C4-2B (cell line): ENCODE measurements around the gene RABIF.

ENCODE experiments used
- CTCF ChIP-seq: fragments of 450-650 bp; conservative IDR thresholded peaks from 2 replicates; pipeline ENCODE4 v1.5.1; 2017; ENCODE audit warnings: mild to moderate bottlenecking
- ZFX ChIP-seq: fragments of 450-650 bp; IDR thresholded peaks from 2 replicates; pipeline ENCODE4 v1.6.1; 2017

- no peak for TF ChIP-seq CTCF
- TF ChIP-seq ZFX, result no peak
Measured at GRCh38 chr1:202938287-202938925, 49.5 kb upstream of the RABIF start.
